Skeletal muscle satellite cell (primary cell): ENCODE data around the gene PGAM2.

Experiments
- H3K27me3 ChIP-seq: 2 replicates; pipeline ENCODE4 v1.7.0; 2013; ENCODE audit warnings: low read length; ENCODE audit not compliant: control insufficient read depth, insufficient read depth
- H3K36me3 ChIP-seq: 2 replicates; pipeline ENCODE4 v1.7.0; 2013; ENCODE audit warnings: mild to moderate bottlenecking, control low read depth, low read length; ENCODE audit not compliant: insufficient read depth
- H3K4me1 ChIP-seq: 2 replicates; pipeline ENCODE4 v1.7.0; 2013; ENCODE audit warnings: low read length; ENCODE audit not compliant: control insufficient read depth, insufficient read depth
- H3K4me2 ChIP-seq: 2 replicates; pipeline ENCODE4 v1.7.0; 2013; ENCODE audit warnings: mild to moderate bottlenecking, low read length
- H3K4me3 ChIP-seq: 2 replicates; pipeline ENCODE4 v1.7.0; 2013; ENCODE audit warnings: low read length
- H3K9ac ChIP-seq: 2 replicates; pipeline ENCODE4 v1.7.0; 2013; ENCODE audit warnings: mild to moderate bottlenecking, low read depth, low read length, moderate library complexity
- H3K9me3 ChIP-seq: replicated peaks from 2 replicates; pipeline ENCODE4 v1.7.0; 2013; ENCODE audit warnings: mild to moderate bottlenecking, control low read depth, low read length

PGAM2 gene

DNA sequence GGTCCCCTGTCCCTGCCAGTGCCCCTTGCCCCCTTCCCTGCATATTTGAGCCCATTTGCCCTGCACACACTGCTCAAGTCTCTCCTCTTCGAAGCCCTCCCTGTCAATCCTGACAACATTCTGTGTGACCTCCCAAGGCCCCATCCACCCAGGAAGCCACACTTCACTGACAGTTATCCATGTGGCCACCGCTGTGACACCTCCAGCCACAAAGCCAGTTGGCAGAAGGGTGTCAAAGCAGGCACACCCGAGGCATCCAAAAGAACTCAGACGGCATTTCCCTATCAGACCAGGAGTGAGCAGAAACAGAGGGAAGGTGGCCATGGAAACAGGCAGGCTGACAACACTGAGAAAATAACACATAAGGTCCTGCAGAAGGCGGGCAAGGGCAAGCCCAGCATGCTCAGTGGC, 12.3 kb upstream of the PGAM2 start:
- Histone ChIP-seq H3K27me3 (no peaks in the 10 kb centered on the region), H3K4me1 (peaks cover 32% of the 10 kb centered on the region), H3K9ac (no peak overlapping the region), H3K36me3 (peaks cover 54% of the 10 kb centered on the region), H3K4me3 (no peak overlapping the region), H3K4me2 (no peak overlapping the region), H3K9me3 (no peaks in the 10 kb centered on the region)

DNA sequence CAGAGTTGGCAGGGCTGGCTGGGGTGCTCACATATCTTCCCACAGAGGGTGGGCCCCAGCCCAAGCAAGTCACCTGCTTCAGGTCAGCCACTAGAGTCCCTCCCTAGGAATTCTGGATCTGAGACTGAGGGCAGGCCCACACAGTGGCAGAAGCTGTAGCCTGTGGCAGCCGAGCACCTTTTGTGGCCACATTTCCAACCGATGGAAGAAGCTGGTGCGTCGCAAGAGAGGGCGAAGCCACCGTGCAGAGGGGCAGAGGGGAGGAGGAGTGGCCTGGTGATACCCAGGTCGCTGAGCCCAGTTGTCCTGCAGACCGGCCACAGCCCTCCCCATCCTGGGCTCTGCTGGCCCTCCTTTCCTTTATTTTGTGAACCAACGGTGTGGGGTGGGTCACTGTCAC, 11.7 kb upstream of the PGAM2 start:
- H3K36me3 ChIP-seq, result peaks cover 54% of the 10 kb centered on the region
- H3K9ac ChIP-seq, result no peak overlapping the region
- no peaks in the 10 kb centered on the region for H3K27me3 ChIP-seq
- no peaks in the 10 kb centered on the region for H3K9me3 ChIP-seq
- peaks cover 39% of the 10 kb centered on the region for H3K4me1 ChIP-seq
- H3K4me2 ChIP-seq, result no peak overlapping the region
- no peak overlapping the region for H3K4me3 ChIP-seq

DNA sequence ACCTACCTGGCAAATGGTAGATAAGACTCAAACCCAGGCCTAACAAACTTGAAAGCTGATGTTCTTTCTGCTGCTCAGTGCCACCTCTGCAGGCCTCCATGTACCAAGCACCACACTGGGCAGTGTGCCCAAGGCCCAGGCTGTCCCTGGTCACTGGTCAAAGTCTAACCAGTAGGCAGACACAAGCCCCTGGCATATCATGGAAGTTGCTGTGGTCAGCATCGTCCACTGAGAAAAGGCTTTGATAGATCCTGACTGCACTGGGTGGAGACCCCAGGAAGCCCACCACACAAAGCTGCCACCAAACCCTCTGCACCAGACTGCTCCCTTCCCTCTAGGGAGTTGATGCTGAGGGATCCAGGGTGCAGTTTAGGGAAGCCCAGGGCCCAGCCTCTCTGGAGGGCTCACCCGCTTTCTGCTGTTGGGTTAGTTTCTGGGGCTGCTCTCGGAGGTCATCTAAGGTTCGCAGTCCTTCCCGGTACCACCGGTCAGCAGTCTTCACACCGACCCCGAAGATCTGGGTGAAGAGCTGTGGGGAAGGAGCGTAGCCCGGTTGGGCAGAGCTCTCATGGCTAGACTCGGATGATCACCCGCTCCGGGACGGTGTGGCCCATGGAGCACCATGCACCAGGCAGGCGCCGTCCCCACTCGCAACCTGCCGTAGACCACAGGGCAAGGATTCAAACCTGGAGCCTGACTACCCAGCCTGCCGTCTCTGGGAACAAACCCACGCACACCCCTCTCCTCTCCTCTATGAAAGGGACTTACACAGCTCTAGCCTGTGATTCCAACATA, 10.9 kb upstream of the PGAM2 start:
- Histone ChIP-seq H3K9me3 (no peaks in the 10 kb centered on the region), H3K36me3 (peaks cover 54% of the 10 kb centered on the region), H3K9ac (no peak overlapping the region), H3K4me1 (peaks cover 42% of the 10 kb centered on the region), H3K27me3 (no peaks in the 10 kb centered on the region), H3K4me3 (no peak overlapping the region), H3K4me2 (no peak overlapping the region)

DNA sequence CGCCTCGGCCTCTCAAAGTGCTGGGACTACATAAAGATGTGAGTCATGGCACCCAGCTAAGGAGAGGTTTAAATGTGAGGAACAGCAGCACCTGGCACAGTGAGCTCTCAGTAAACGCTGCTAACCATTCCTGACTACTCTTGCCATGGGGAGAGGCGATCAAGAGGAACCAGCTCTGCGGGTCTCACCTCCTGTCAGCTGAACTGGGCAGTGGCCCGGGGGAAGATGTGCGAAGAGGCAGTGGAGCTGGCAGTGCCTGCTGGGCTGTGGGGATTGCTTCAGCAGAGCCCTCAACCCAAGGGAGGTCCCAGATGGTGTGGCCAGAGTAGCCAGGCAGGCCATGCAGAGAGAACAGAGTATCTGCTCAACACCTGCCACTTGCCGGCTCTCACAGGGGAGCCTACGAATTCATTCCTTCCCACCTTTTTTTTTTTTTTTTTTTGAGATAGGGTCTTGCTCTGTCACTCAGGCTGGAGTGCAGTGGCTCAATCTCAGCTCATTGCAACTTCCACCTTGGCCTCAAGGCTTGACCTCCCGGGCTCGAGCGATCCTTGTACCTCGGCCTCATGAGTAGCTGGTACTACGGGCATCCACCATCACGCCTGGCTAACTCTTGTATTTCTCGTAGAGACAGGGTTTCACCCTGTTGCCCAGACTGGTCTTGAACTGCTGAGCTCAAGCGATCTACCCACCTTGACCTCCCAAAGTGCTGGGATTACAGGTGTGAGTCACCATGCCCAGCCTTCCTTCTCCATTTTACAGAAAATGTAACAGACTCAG, 10.1 kb upstream of the PGAM2 start:
- H3K4me3 ChIP-seq, result no peak overlapping the region
- peaks cover 54% of the 10 kb centered on the region for H3K36me3 ChIP-seq

DNA sequence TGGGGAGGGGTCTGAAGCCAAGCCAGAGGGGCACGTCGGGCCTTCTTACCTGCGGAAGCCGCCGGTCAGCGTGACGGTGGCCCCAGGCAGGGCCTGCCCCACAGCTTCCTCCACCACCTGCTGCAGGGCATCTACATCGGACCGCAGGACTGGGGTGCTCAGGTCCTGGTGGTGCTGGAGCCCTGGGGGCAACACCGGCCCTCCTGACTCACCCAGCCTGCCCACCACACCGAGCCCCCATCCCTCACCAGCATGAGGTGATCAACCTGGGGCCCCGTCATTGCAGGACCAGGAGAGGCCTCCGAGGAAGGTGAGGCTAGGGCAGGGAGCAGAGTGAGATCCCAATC, 9.0 kb upstream of the PGAM2 start:
- peak overlapping the region; percentile 62 for H3K9ac ChIP-seq
- H3K9me3 ChIP-seq, result no peaks in the 10 kb centered on the region
- H3K4me3 ChIP-seq, result peak overlapping the region; percentile 63
- no peaks in the 10 kb centered on the region for H3K27me3 ChIP-seq
- H3K4me1 ChIP-seq, result peaks cover 39% of the 10 kb centered on the region
- H3K4me2 ChIP-seq, result peak overlapping the region; percentile 77
- H3K36me3 ChIP-seq, result peaks cover 47% of the 10 kb centered on the region

More for the DNA sequence above, 10.1 kb upstream of the PGAM2 start:
- Histone ChIP-seq H3K9ac (no peak overlapping the region), H3K27me3 (no peaks in the 10 kb centered on the region), H3K4me2 (no peak overlapping the region), H3K9me3 (no peaks in the 10 kb centered on the region), H3K4me1 (peaks cover 39% of the 10 kb centered on the region)

DNA sequence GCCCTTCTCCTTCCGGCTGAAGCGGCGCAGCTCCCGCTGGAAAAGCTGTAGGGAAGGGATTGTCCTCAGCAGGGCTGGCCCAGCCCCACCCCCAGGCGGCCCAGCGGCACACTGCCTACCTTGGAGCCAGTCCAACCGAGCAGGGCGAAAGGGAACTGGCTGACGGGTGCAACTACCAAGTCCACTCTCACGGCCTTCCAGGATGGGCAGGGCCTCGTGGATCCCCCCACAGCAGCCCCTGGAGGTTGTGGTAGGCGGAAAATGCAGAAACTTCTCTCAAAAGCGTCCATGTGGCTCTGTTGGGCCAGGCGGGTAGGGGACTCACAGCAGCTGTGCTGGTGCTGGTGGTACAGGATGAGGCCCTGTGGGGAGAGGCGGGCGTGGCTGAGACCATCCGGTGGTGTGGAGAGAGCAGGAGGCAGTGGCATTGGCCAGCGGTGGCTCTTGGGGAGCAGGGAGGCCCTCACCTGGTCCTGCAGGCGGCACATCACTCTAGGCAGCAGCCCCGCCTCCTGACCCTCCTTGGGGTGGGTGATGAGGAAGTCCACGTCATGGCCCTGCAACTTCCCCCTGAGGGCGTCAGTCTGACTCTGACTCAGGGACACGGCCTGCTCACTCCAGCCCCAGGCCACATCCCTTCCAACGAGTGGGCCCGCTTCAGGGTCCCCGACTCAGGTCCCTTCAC, 8.4 kb upstream of the PGAM2 start:
- Histone ChIP-seq H3K9ac (peak overlapping the region; percentile 62), H3K9me3 (no peaks in the 10 kb centered on the region), H3K27me3 (no peaks in the 10 kb centered on the region), H3K36me3 (peaks cover 43% of the 10 kb centered on the region), H3K4me2 (peak overlapping the region; percentile 77), H3K4me1 (peaks cover 39% of the 10 kb centered on the region), H3K4me3 (peak overlapping the region; percentile 63)

DNA sequence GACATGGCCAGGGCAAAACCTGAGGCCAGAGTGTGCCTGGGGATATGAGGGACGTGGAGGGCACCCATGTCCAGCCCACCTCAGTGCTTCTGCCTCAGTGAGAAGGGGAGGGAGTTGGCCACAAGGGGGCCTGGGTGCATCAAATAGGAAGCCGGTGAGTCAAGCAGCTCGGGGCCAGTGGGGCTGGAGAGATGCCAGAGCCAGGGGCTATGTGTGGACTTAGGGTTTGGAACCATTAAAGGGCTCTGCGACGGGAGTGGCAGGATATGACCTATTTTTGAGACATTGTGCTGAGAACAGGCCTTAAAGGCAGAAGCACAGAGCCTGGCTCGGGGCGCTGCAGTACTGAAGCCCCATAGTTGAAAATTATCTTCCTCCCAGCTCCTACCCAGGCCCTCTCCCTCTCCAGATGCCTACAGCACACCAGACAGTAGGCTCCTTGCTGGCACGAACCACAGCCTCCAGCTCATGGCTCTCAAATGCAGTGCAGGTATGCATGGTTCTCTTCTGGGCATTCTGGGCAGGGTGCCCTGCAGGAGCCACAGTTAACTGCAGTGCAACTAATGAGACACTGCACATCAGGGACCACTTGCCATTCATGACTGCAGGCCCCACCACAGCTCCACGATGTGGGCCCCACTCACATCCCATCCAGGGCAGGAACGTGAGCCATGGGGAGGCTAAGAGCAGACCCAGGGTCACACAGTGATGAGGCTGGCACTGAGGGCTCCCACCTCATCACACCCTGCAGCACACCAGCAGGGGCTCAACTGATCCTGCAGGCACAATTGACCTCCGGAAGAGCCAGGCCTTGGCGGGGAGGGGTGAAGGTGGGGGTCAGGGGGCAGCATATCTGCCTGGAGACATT, 7.2 kb upstream of the PGAM2 start:
- peak overlapping the region; percentile 63 for H3K4me3 ChIP-seq
- no peaks in the 10 kb centered on the region for H3K9me3 ChIP-seq
- peaks cover 39% of the 10 kb centered on the region for H3K4me1 ChIP-seq
- peak overlapping the region; percentile 77 for H3K4me2 ChIP-seq
- no peaks in the 10 kb centered on the region for H3K27me3 ChIP-seq
- peak overlapping the region; percentile 62 for H3K9ac ChIP-seq
- peaks cover 31% of the 10 kb centered on the region for H3K36me3 ChIP-seq

DNA sequence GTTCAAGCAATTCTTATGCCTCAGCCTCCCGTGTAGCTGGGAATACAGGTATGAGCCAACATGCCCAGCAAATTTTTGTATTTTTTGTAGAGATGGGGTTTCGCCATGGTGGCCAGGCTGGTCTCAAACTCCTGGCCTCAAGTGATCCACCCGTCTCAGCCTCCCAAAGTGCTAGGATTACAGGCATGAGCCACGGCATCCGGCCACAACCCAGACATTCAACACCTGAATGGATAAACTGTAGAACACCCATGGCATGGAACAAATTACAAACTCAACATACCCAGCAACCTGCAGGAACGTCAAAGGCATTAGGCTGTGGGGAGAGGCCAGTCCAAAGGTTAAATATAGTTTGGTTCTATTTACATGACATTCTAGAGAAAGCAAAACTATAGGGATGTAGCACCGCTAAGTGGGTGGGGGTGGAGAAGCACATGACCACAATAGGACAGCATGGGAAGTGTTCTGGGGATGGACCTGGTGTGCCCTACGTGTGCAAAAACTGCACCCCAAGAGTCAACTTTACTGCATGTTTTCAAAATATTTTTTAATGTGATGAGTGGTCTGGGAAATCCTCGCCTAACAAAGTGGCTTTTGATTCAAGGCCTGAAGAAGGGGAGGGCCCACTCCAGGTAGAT, 6.5 kb upstream of the PGAM2 start:
- H3K9me3 ChIP-seq, result no peaks in the 10 kb centered on the region
- no peak overlapping the region for H3K4me3 ChIP-seq
- no peak overlapping the region for H3K9ac ChIP-seq
- H3K4me1 ChIP-seq, result peaks cover 39% of the 10 kb centered on the region
- H3K27me3 ChIP-seq, result no peaks in the 10 kb centered on the region
- H3K4me2 ChIP-seq, result no peak overlapping the region
- peaks cover 28% of the 10 kb centered on the region for H3K36me3 ChIP-seq

DNA sequence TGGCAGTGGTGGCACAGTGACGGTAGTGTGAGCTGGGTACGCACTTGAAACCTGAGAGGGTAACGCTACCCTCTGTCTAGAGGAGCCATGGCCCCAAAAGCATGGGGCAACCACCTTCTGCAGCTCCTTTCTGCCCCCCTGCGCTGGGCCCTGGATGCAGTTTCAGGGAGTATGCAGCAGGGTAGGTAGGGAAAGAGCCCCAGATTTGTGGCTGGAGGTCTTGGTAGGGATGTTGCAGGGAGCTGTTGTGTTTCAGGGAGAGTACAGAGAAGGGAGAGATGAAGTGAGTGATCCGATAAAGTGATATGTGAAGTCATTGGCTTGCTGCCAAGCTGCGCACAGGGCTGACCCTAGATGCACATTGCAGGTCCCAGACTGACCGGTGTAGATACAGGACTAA, 2.7 kb upstream of the PGAM2 start:
- no peaks in the 10 kb centered on the region for H3K9me3 ChIP-seq
- peaks cover under 1% of the 10 kb centered on the region for H3K36me3 ChIP-seq
- H3K4me1 ChIP-seq, result peaks cover 23% of the 10 kb centered on the region
- no peak overlapping the region for H3K4me3 ChIP-seq
- no peak overlapping the region for H3K4me2 ChIP-seq
- H3K27me3 ChIP-seq, result no peaks in the 10 kb centered on the region
- no peak overlapping the region for H3K9ac ChIP-seq

DNA sequence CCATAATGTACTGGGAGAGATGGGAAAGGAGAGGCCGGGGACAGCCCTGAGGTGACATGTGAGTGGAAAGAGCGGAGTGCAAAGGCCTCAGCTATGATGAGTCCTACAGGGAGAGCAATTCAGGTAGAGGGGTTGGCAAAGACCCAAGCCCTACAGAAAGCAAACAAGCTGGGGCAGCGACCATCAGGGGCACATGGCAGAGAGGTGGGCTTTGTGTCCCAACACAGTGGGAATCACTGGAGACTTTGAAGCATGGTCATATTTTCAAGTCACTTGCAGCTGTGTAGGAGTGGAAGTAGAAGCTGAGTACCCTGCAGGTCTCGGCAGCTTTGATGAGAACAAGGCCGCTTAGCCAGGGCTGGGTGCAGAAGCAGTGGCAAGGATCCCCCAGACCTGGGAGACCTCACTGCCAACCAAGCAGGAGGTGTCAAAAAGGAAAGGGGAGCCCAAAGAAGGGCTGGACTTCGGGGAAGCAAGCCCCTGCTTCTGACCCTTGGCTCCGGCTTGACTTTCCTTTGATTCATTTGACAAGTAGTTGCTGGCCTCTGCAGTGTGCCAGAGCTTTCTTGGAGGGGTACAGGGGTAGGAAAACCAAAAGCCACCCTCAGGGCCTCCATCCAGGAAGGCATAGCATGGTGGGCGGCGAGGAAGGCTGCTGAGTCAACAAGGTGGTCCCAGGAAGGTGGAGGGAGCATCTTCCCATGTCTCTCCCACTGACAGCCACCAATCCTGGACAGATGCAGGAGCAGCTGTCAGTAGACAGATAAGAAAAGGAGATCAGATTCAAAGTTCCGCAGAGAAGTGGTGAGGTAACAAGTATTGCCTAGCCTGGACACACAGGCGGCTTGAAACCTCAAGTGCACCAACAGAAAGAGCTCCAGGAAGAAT, 1.9 kb upstream of the PGAM2 start:
- Histone ChIP-seq H3K4me1 (peaks cover 16% of the 10 kb centered on the region), H3K4me3 (no peak overlapping the region), H3K9me3 (no peaks in the 10 kb centered on the region), H3K9ac (no peak overlapping the region), H3K27me3 (no peaks in the 10 kb centered on the region), H3K36me3 (peaks cover 6% of the 10 kb centered on the region), H3K4me2 (no peak overlapping the region)
